22Rv1 (cell line): ENCODE data around the gene TAP1.
"Not testable (repeated sequence)": the region's sequence is repeated elsewhere in the genome, so short reads cannot be mapped to it uniquely, and the experiment has no call there.

Experiments
- ZFX ChIP-seq: fragments of 450-650 bp; IDR thresholded peaks from 2 replicates; pipeline ENCODE4 v1.6.1; 2017; ENCODE audit warnings: antibody characterized with exemption, borderline replicate concordance
- TF ChIP-seq, protein P1 (sequence below): fragments of 450-650 bp; IDR thresholded peaks from 2 replicates; pipeline ENCODE4 v1.5.1; 2017; ENCODE audit warnings: mild to moderate bottlenecking

DNA sequence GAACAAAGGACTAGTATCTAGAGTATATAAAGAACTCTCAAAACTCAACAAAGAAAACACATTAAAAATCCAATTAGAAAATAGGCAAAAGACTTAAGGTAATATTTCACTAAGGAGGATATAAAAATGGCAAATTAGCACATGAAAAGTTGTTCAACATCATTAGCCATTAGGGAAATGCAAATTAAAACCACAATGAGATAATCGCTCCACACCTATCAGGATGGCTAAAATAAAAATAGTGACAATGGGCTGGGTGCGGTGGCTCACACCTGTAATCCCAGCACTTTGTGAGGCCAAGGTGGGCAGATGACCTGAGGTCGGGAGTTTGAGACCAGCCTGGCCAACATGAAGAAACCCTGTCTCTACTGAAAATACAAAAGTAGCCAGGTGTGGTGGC lies 27.5 kb upstream of the TAP1 start:
- TF ChIP-seq, protein P1, sequence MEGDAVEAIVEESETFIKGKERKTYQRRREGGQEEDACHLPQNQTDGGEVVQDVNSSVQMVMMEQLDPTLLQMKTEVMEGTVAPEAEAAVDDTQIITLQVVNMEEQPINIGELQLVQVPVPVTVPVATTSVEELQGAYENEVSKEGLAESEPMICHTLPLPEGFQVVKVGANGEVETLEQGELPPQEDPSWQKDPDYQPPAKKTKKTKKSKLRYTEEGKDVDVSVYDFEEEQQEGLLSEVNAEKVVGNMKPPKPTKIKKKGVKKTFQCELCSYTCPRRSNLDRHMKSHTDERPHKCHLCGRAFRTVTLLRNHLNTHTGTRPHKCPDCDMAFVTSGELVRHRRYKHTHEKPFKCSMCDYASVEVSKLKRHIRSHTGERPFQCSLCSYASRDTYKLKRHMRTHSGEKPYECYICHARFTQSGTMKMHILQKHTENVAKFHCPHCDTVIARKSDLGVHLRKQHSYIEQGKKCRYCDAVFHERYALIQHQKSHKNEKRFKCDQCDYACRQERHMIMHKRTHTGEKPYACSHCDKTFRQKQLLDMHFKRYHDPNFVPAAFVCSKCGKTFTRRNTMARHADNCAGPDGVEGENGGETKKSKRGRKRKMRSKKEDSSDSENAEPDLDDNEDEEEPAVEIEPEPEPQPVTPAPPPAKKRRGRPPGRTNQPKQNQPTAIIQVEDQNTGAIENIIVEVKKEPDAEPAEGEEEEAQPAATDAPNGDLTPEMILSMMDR: not testable (repeated sequence)
- not testable (repeated sequence) for TF ChIP-seq ZFX
